ENCODE data around the gene ZNF239.
"Not testable (repeated sequence)": the region's sequence is repeated elsewhere in the genome, so short reads cannot be mapped to it uniquely, and the experiment has no call there.

Gene ZNF239

GRCh38 chr10:43574001-43574892 is at the start of gene ZNF239:
ZNF239 (minus strand) TSS chr10:43574616; CDS start chr10:43558079, 16,537 bp downstream.
- Histone ChIP-seq H3K4me3 (ENCODE audit: low read length) (peak within 1 kb of the TSS; percentile 76; the same call in 1 of the 2 replicates), H3K9me3 (ENCODE audit: control insufficient read depth, insufficient read depth, low read length) (no peaks in the 10 kb centered on the region), H3K36me3 (ENCODE audit: control insufficient read depth, insufficient read depth, low read length) (no peaks in the 10 kb centered on the region), H3K27ac (ENCODE audit: low read length) (no peak within 1 kb of the TSS), H3K27me3 (ENCODE audit: control insufficient read depth, insufficient read depth, low read length) (peaks cover 2% of the 10 kb centered on the region; the same call in 1 of the 2 replicates), H3K4me1 (ENCODE audit: control insufficient read depth, insufficient read depth, low read length) (no peaks in the 10 kb centered on the region)
- WGBS (ENCODE audit: insufficient coverage, insufficient read length): no CpG with 5 or more reads among the region's 78 CpGs
- DNase-seq (ENCODE audit: low read depth, low spot score): peak; percentile 70

DNA sequence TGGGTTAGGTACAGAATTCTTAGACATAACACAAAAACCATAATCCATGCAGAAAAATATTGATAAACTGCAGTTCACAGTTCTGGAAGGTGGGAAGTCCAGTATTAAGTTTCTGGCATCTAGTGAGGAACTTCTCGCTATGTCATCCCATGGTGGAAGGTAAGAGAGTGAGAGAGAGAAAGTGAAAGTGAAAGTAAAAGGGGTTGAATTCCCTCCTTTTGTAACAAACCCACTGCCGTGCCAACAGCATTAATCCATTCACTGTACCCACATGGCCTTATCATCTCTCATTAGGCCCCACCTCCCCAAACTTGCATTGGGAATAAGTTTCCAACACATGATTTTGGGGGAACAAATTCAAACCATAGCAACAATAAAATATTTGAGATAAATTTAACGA is 48.9 kb upstream of the ZNF239 start:
- no peak for DNase-seq (ENCODE audit: low read depth, low spot score)
- Histone ChIP-seq H3K4me1 (ENCODE audit: control insufficient read depth, insufficient read depth, low read length) (no peaks in the 10 kb centered on the region), H3K27ac (ENCODE audit: low read length) (no peak overlapping the region), H3K36me3 (ENCODE audit: control insufficient read depth, insufficient read depth, low read length) (no peaks in the 10 kb centered on the region), H3K27me3 (ENCODE audit: control insufficient read depth, insufficient read depth, low read length) (no peaks in the 10 kb centered on the region), H3K9me3 (ENCODE audit: control insufficient read depth, insufficient read depth, low read length) (no peaks in the 10 kb centered on the region), H3K4me3 (ENCODE audit: low read length) (no peak overlapping the region)
- WGBS (ENCODE audit: insufficient coverage, insufficient read length): no CpG with 5 or more reads among the region's 3 CpGs

GRCh38 chr10:43622038-43622437 is 47.6 kb upstream of the ZNF239 start:
- Histone ChIP-seq H3K4me3 (ENCODE audit: low read length) (no peak overlapping the region), H3K9me3 (ENCODE audit: control insufficient read depth, insufficient read depth, low read length) (no peaks in the 10 kb centered on the region), H3K27me3 (ENCODE audit: control insufficient read depth, insufficient read depth, low read length) (no peaks in the 10 kb centered on the region), H3K4me1 (ENCODE audit: control insufficient read depth, insufficient read depth, low read length) (no peaks in the 10 kb centered on the region), H3K27ac (ENCODE audit: low read length) (no peak overlapping the region), H3K36me3 (ENCODE audit: control insufficient read depth, insufficient read depth, low read length) (no peaks in the 10 kb centered on the region)
- WGBS (ENCODE audit: insufficient coverage, insufficient read length): no CpG with 5 or more reads among the region's 2 CpGs
- no peak for DNase-seq (ENCODE audit: low read depth, low spot score)

DNA sequence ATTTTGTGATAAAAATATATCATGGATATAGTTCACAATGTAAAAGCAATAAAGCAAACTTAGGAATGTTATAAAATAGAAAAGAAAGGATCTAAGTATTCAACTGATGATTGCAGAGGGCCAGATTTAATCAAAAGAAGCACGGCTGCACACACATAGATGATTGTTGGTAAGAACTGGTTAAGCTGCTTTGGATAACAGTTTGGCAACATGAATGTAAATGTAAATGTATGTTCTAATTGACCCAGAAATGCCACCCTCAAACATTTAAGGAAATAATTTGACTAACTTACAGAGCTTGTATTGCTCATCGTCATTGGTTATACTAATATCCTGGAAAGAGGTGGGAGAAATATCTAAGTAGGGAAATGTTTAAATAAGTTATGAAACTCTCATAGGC is 45.0 kb upstream of the ZNF239 start:
- H3K36me3 ChIP-seq (ENCODE audit: control insufficient read depth, insufficient read depth, low read length): peaks cover 9% of the 10 kb centered on the region; the same call in 1 of the 2 replicates
- DNase-seq (ENCODE audit: low read depth, low spot score): no peak
- no CpG with 5 or more reads among the region's 2 CpGs for WGBS (ENCODE audit: insufficient coverage, insufficient read length)
- no peaks in the 10 kb centered on the region for H3K4me1 ChIP-seq (ENCODE audit: control insufficient read depth, insufficient read depth, low read length)
- no peak overlapping the region for H3K4me3 ChIP-seq (ENCODE audit: low read length)
- H3K27me3 ChIP-seq (ENCODE audit: control insufficient read depth, insufficient read depth, low read length): no peaks in the 10 kb centered on the region
- H3K9me3 ChIP-seq (ENCODE audit: control insufficient read depth, insufficient read depth, low read length): peaks cover 4% of the 10 kb centered on the region
- no peak overlapping the region for H3K27ac ChIP-seq (ENCODE audit: low read length)

- DNase-seq (ENCODE audit: low read depth, low spot score): no peak
- H3K36me3 ChIP-seq (ENCODE audit: control insufficient read depth, insufficient read depth, low read length): peaks cover 9% of the 10 kb centered on the region; the same call in 1 of the 2 replicates
- no peaks in the 10 kb centered on the region for H3K4me1 ChIP-seq (ENCODE audit: control insufficient read depth, insufficient read depth, low read length)
- WGBS (ENCODE audit: insufficient coverage, insufficient read length): no CpG with 5 or more reads among the region's 6 CpGs
- peaks cover 6% of the 10 kb centered on the region for H3K9me3 ChIP-seq (ENCODE audit: control insufficient read depth, insufficient read depth, low read length)
- H3K27ac ChIP-seq (ENCODE audit: low read length): no peak overlapping the region
- no peaks in the 10 kb centered on the region for H3K27me3 ChIP-seq (ENCODE audit: control insufficient read depth, insufficient read depth, low read length)
- H3K4me3 ChIP-seq (ENCODE audit: low read length): no peak overlapping the region
These were observed 42.4 kb upstream of the ZNF239 start for GRCh38 chr10:43616697-43617370.

- DNase-seq (ENCODE audit: low read depth, low spot score): no peak
- H3K4me1 ChIP-seq (ENCODE audit: control insufficient read depth, insufficient read depth, low read length): no peaks in the 10 kb centered on the region; the same call in 1 of the 2 replicates
- H3K36me3 ChIP-seq (ENCODE audit: control insufficient read depth, insufficient read depth, low read length): no peaks in the 10 kb centered on the region
- peaks cover 2% of the 10 kb centered on the region; the same call in 1 of the 2 replicates for H3K9me3 ChIP-seq (ENCODE audit: control insufficient read depth, insufficient read depth, low read length)
- H3K27ac ChIP-seq (ENCODE audit: low read length): no peak overlapping the region
- no peaks in the 10 kb centered on the region for H3K27me3 ChIP-seq (ENCODE audit: control insufficient read depth, insufficient read depth, low read length)
- H3K4me3 ChIP-seq (ENCODE audit: low read length): no peak overlapping the region
These were observed 36.2 kb upstream of the ZNF239 start for GRCh38 chr10:43610636-43611035.

- no peaks in the 10 kb centered on the region for H3K27me3 ChIP-seq (ENCODE audit: control insufficient read depth, insufficient read depth, low read length)
- no peak overlapping the region for H3K27ac ChIP-seq (ENCODE audit: low read length)
- H3K36me3 ChIP-seq (ENCODE audit: control insufficient read depth, insufficient read depth, low read length): no peaks in the 10 kb centered on the region
- peak overlapping the region; percentile 67; the same call in 1 of the 2 replicates for H3K4me3 ChIP-seq (ENCODE audit: low read length)
- H3K9me3 ChIP-seq (ENCODE audit: control insufficient read depth, insufficient read depth, low read length): peaks cover under 1% of the 10 kb centered on the region
- no peak for DNase-seq (ENCODE audit: low read depth, low spot score)
- no CpG with 5 or more reads among the region's 10 CpGs for WGBS (ENCODE audit: insufficient coverage, insufficient read length)
- H3K4me1 ChIP-seq (ENCODE audit: control insufficient read depth, insufficient read depth, low read length): no peaks in the 10 kb centered on the region; the same call in 1 of the 2 replicates
These were observed 32.8 kb upstream of the ZNF239 start for GRCh38 chr10:43607199-43607573.

DNA sequence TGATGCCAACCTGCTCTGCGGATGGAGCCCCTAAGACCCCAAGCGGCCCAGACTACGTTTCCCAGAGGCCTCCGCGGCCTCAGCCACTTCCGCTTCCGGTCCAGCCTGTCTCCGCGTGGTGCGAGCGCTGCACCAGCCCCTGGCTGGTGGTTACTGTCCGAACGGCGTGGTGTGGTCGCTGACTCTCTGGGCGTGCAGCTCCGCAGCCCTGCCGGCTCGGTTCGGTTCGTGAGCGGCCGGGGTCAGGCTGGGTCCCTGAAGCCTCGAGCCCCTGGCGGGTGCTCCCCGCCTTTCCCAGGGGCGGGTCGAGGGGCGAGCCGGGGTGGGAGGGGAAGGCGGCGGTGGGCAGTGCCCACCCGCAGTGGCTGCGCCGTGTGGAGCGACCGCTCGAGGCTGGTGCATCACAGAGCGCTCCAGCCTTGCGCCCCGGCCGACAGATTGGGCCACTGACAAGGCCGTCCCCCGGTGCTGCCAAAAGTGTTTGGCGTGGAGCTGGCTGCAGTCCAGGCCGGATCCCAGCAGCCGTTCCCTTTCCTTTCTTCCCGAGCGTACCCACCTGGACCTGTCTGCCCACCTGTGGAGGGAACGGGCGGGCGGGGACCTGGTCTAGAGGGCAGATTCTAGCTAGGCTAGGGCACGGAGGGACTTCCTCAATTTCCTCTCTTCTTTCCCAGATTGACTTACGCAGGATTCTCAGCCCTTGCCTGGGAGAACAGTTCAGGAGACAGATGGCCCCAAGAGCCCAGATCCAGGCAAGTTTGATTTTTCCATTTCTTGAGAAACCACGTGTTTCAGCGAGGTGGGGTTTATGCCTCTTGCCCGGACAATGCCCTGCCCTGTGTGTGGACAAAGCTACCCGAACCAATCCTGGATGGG is 32.1 kb upstream of the ZNF239 start, which contains the start of gene ZNF485:
ZNF485 (plus strand) TSS at position 116 of the 876 bp plus-strand sequence; CDS start at position 729, 613 bp downstream.
- Histone ChIP-seq H3K27ac (ENCODE audit: low read length) (no peak within 1 kb of the TSS), H3K27me3 (ENCODE audit: control insufficient read depth, insufficient read depth, low read length) (no peaks in the 10 kb centered on the region), H3K4me3 (ENCODE audit: low read length) (peak within 1 kb of the TSS; percentile 67), H3K9me3 (ENCODE audit: control insufficient read depth, insufficient read depth, low read length) (peaks cover 2% of the 10 kb centered on the region), H3K36me3 (ENCODE audit: control insufficient read depth, insufficient read depth, low read length) (no peaks in the 10 kb centered on the region), H3K4me1 (ENCODE audit: control insufficient read depth, insufficient read depth, low read length) (no peaks in the 10 kb centered on the region; the same call in 1 of the 2 replicates)
- WGBS (ENCODE audit: insufficient coverage, insufficient read length): no CpG with 5 or more reads among the region's 58 CpGs
- DNase-seq (ENCODE audit: low read depth, low spot score): peak; percentile 64

GRCh38 chr10:43605850-43606322 is 31.5 kb upstream of the ZNF239 start:
- WGBS (ENCODE audit: insufficient coverage, insufficient read length): no CpG with 5 or more reads among the region's 12 CpGs
- Histone ChIP-seq H3K27me3 (ENCODE audit: control insufficient read depth, insufficient read depth, low read length) (no peaks in the 10 kb centered on the region), H3K27ac (ENCODE audit: low read length) (no peak overlapping the region), H3K9me3 (ENCODE audit: control insufficient read depth, insufficient read depth, low read length) (peaks cover 2% of the 10 kb centered on the region), H3K4me3 (ENCODE audit: low read length) (no peak overlapping the region), H3K36me3 (ENCODE audit: control insufficient read depth, insufficient read depth, low read length) (no peaks in the 10 kb centered on the region), H3K4me1 (ENCODE audit: control insufficient read depth, insufficient read depth, low read length) (no peaks in the 10 kb centered on the region; the same call in 1 of the 2 replicates)
- DNase-seq (ENCODE audit: low read depth, low spot score): no peak

DNA sequence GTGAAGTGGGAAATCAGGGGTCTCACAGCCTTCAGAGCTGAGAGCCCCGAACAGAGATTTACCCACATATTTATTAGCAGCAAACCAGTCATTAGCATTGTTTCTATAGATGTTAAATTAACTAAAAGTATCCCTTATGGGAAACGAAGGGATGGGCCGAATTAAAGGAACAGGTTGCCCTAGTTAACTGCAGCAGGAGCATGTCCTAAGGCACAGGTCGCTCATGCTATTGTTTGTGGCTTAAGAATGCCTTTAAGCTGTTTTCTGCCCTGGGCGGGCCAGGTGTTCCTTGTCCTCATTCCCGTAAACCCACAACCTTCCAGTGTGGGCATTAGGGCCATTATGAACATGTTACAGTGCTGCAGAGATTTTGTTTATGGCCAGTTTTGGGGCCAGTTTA is 27.2 kb upstream of the ZNF239 start:
- not testable (repeated sequence) for DNase-seq (ENCODE audit: low read depth, low spot score); H3K27me3 ChIP-seq (ENCODE audit: control insufficient read depth, insufficient read depth, low read length); H3K27ac ChIP-seq (ENCODE audit: low read length); H3K9me3 ChIP-seq (ENCODE audit: control insufficient read depth, insufficient read depth, low read length); H3K36me3 ChIP-seq (ENCODE audit: control insufficient read depth, insufficient read depth, low read length); H3K4me1 ChIP-seq (ENCODE audit: control insufficient read depth, insufficient read depth, low read length); H3K4me3 ChIP-seq (ENCODE audit: low read length)
- WGBS (ENCODE audit: insufficient coverage, insufficient read length): no CpG with 5 or more reads among the region's 6 CpGs

Measured in iPS DF 6.9 (cell line).